ENCODE measurements around the gene CHN2. TPM values are rescaled to one million over a fixed set of nuclear protein-coding genes. Genes with fewer than 3 reads are reported as not detected.

CHN2 gene
- polyA plus RNA-seq, 2 of the 4 experiments (the other 2 are of a cell fraction), result 0.06 TPM; not detected in 1

GRCh38 chr7:29214816-29215215, 20.2 kb downstream of the CHN2 start:
- H3K9me3 ChIP-seq, result no peaks in the 10 kb centered on the region
- FAIRE-seq (no peak), DNase-seq (ENCODE audit: low read depth in 1 of 2, low spot score in 1 of 2) (no peak), ATAC-seq (no peak)
- H3K4me2 ChIP-seq, result no peak overlapping the region
- H3K4me1 ChIP-seq, result no peaks in the 10 kb centered on the region
- WGBS (ENCODE audit: missing lambda C conversion rate), result 21% methylated on average over 3 of the region's 3 CpGs
- H3K27ac ChIP-seq, result no peak overlapping the region
- H3K4me3 ChIP-seq, result no peak overlapping the region
- CTCF ChIA-PET, result interaction anchor here (1.5 kb wide), 1 partner anchor 26 kb away, joined by 4 read pairs; no protein-coding TSS in a partner anchor
- no peak for TF ChIP-seq HOXB13 (CRISPR knock-in tag; IDR thresholded peaks at IDR 0.05; ENCODE audit: low read depth)
- no peak for TF ChIP-seq HDAC2 (IDR thresholded peaks at IDR 0.05)
- TF ChIP-seq ZSCAN20 (CRISPR knock-in tag; IDR thresholded peaks at IDR 0.05), result no peak
- TF ChIP-seq BCL3 (IDR thresholded peaks at IDR 0.05), result no peak
- no peak for TF ChIP-seq TFCP2L1 (CRISPR knock-in tag; IDR thresholded peaks at IDR 0.05)
- TF ChIP-seq KDM1A (IDR thresholded peaks at IDR 0.05; ENCODE audit: low read depth), result no peak
- TF ChIP-seq RAD21 (conservative IDR thresholded peaks at IDR 0.05 in 1 of 2, IDR thresholded peaks at IDR 0.05 in 1 of 2), result no peak
- TF ChIP-seq BHLHE40 (IDR thresholded peaks at IDR 0.05; ENCODE audit: low read depth, low read length), result no peak
- TF ChIP-seq MAX (IDR thresholded peaks at IDR 0.05), result no peak
- TF ChIP-seq CHD4 (IDR thresholded peaks at IDR 0.05; ENCODE audit: borderline replicate concordance), result no peak
- no peak for TF ChIP-seq CTCF (IDR thresholded peaks at IDR 0.05)
- no peak for TF ChIP-seq HES2 (IDR thresholded peaks at IDR 0.05)
- TF ChIP-seq TP53 (CRISPR knock-in tag; IDR thresholded peaks at IDR 0.05), result no peak
- no peak for TF ChIP-seq FOSB (CRISPR knock-in tag; IDR thresholded peaks at IDR 0.05)
- TF ChIP-seq PBX3 (IDR thresholded peaks at IDR 0.05), result no peak
- TF ChIP-seq HMGXB4 (CRISPR knock-in tag; IDR thresholded peaks at IDR 0.05; ENCODE audit: borderline replicate concordance), result no peak
- no peak for TF ChIP-seq EP300 (IDR thresholded peaks at IDR 0.05)
- TF ChIP-seq NFE2L2 (conservative IDR thresholded peaks at IDR 0.05; ENCODE audit: low read length), result no peak
- POLR2A ChIA-PET, result no interaction called here

- POLR2A ChIA-PET, result no interaction called here
- no peaks in the 10 kb centered on the region for H3K4me1 ChIP-seq
- CTCF ChIA-PET, result interaction anchor here (1.0 to 1.5 kb wide), 2 partner anchors 27 to 294 kb away, joined by 3 to 4 read pairs; no protein-coding TSS in a partner anchor
- ATAC-seq, result no peak
- no peak overlapping the region for H3K4me3 ChIP-seq
- FAIRE-seq, result no peak
- WGBS (ENCODE audit: missing lambda C conversion rate), result 0% methylated on average over 1 of the region's 1 CpG
- no peak for DNase-seq (ENCODE audit: low read depth in 1 of 2, low spot score in 1 of 2)
- H3K27ac ChIP-seq, result no peak overlapping the region
- no peaks in the 10 kb centered on the region for H3K9me3 ChIP-seq
- no peak overlapping the region for H3K4me2 ChIP-seq
- TF ChIP-seq KDM1A (IDR thresholded peaks at IDR 0.05; ENCODE audit: low read depth) (no peak), NPAS2 (CRISPR knock-in tag; IDR thresholded peaks at IDR 0.05; ENCODE audit: borderline replicate concordance) (no peak), ZSCAN20 (CRISPR knock-in tag; IDR thresholded peaks at IDR 0.05) (no peak), GATA3 (IDR thresholded peaks at IDR 0.05; ENCODE audit: borderline replicate concordance) (no peak), POLR2AphosphoS2 (conservative IDR thresholded peaks at IDR 0.05; ENCODE audit: low read length) (no peak), JUN (IDR thresholded peaks at IDR 0.05) (no peak), ATOH8 (CRISPR knock-in tag; IDR thresholded peaks at IDR 0.05; ENCODE audit: low read depth) (no peak), MYC (IDR thresholded peaks at IDR 0.05; ENCODE audit: borderline replicate concordance, low read length) (no peak), HES2 (IDR thresholded peaks at IDR 0.05) (no peak), PBX3 (IDR thresholded peaks at IDR 0.05) (no peak), HOXB5 (CRISPR knock-in tag; IDR thresholded peaks at IDR 0.05) (no peak), CBX8 (IDR thresholded peaks at IDR 0.05) (no peak), RAD21 (conservative IDR thresholded peaks at IDR 0.05 in 1 of 2, IDR thresholded peaks at IDR 0.05 in 1 of 2) (no peak), ELK1 (IDR thresholded peaks at IDR 0.05; ENCODE audit: low read depth, low read length) (no peak), RCOR1 (IDR thresholded peaks at IDR 0.05; ENCODE audit: low read depth, low read length) (no peak)
Observed at GRCh38 chr7:29216128-29216527, 21.6 kb downstream of the CHN2 start.

Data from A549 (cell line).